Measurements from ENCODE around the gene BORCS5.

DNA sequence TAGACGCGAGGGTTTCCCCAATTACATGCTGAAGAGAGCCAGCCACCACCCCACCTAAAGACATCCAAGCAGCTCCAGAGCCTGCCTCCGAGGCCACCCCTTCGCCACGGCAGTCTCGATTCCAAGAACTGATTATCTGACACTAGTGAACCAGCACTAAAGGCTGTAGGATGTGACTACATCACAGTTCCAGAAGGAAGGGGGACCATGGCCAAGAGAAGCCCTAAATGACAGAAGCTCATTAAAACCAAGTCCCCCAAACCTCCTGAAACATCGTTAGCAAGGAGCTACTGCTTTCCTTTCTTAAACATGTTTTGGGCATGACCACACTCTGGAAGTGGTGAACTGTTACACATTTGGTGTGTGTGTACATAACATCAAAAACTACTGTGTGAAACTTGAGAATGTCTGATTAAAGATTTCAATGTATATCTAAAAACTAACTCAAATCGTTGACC is 117.6 kb downstream of the BORCS5 start:
- TF ChIP-seq, protein P1, sequence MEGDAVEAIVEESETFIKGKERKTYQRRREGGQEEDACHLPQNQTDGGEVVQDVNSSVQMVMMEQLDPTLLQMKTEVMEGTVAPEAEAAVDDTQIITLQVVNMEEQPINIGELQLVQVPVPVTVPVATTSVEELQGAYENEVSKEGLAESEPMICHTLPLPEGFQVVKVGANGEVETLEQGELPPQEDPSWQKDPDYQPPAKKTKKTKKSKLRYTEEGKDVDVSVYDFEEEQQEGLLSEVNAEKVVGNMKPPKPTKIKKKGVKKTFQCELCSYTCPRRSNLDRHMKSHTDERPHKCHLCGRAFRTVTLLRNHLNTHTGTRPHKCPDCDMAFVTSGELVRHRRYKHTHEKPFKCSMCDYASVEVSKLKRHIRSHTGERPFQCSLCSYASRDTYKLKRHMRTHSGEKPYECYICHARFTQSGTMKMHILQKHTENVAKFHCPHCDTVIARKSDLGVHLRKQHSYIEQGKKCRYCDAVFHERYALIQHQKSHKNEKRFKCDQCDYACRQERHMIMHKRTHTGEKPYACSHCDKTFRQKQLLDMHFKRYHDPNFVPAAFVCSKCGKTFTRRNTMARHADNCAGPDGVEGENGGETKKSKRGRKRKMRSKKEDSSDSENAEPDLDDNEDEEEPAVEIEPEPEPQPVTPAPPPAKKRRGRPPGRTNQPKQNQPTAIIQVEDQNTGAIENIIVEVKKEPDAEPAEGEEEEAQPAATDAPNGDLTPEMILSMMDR (IDR thresholded peaks at IDR 0.05), result no peak
- no peak for TF ChIP-seq POLR2A (IDR thresholded peaks at IDR 0.05)
